ENCODE data around the gene MAGOHB.
"Not testable (repeated sequence)": the region's sequence is repeated elsewhere in the genome, so short reads cannot be mapped to it uniquely, and the experiment has no call there.

MAGOHB gene

DNA sequence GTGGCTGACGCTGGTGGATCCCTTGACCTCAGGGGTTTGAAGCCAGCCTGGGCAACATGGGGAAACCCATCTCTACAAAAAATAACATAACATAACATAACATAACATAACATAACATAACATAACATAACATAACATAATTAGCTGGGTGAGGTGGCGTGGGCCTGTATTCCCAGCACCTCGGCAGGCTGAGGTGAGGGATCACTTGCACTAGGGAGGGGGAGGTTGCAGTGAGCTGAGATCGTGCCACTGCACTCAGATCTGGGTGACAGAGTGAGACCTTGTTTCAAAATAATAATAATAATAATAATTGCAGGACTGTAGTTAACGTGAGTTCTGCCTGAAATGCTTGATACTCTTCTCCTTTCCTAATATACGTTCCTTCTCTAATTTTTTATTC lies 1.3 kb downstream of the MAGOHB start:
- DNase-seq (ENCODE audit: low read depth): no peak

GRCh38 chr12:10611258-10611657 lies 2.2 kb downstream of the MAGOHB start:
- DNase-seq (ENCODE audit: low read depth): not testable (repeated sequence)

- DNase-seq (ENCODE audit: low read depth): no peak
Observed at GRCh38 chr12:10610188-10610587, 3.2 kb downstream of the MAGOHB start.

DNA sequence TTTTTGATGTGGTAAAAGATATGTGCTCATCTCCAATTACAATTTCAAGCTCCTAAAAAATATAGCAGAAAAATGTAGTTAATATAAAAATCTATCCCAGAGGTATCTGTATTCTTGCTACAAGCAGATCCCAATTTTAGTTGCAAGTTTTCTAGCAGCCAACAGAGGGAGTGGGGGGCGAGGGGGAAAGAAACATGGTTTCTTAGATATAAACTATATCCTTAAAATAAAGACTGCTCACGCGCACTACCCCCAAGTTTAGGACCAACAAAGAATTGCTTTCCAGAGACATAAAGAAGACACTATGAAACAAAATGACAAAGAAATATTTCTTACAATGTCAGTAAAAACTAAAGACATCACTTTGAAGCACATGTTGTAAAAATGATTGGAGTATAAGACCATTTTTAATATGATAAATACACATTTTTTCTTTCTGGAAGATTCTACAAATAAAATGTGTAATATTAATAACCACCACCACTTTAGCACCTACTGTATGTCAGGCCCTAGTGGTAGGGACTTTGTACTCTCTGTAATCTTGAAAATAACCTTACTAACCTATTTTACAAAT lies 5.4 kb downstream of the MAGOHB start:
- no peak for DNase-seq (ENCODE audit: low read depth)

DNA sequence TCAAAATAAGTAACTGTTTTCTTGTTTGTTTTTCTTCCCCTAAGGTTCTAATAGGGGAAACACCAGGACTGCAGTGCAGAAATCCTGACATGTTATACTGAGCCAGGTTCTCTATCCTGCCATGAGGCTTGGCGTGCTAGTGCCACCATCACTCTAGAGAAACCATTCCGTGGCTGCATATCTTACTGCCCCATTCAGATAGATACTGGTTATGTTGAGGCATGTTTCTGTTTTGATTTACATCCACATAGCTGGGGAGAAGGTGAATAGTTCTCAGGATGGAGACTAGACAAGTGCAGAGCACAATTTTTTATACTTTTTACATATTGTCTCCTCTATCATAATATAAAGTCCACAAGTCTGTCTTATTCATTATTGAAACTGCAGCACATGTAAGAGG lies 11.5 kb downstream of the MAGOHB start:
- DNase-seq (ENCODE audit: low read depth): no peak

GRCh38 chr12:10600988-10601387 lies 12.4 kb downstream of the MAGOHB start:
- DNase-seq (ENCODE audit: low read depth): no peak

DNA sequence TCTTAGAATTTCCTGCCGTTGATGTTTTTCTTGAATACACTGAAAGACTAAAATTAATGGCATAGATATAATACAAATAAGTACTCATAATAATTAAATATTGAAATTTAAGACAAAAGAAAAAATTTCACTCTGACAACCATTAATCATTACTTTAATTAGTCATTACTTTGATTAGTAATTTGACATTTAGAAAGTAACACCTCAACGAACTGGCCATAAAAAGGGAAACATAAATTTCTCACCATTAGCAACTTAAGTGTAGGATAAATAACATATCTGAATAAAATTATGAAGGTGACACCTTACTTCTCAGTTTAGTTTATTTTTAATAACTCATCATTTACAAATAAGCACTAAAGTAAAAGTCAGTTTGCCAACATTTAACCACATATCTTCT lies 17.5 kb downstream of the MAGOHB start:
- no peak for DNase-seq (ENCODE audit: low read depth)

- DNase-seq (ENCODE audit: low read depth): no peak
Observed at GRCh38 chr12:10590966-10591365, 22.4 kb downstream of the MAGOHB start.

GRCh38 chr12:10584415-10584814 lies 29.0 kb downstream of the MAGOHB start:
- no peak for DNase-seq (ENCODE audit: low read depth)

GRCh38 chr12:10582704-10583103 lies 30.7 kb downstream of the MAGOHB start:
- DNase-seq (ENCODE audit: low read depth): no peak

GRCh38 chr12:10582133-10582532 lies 31.3 kb downstream of the MAGOHB start:
- DNase-seq (ENCODE audit: low read depth): not testable (repeated sequence)

- no peak for DNase-seq (ENCODE audit: low read depth)
Observed at GRCh38 chr12:10574307-10574706, 39.1 kb downstream of the MAGOHB start.

DNA sequence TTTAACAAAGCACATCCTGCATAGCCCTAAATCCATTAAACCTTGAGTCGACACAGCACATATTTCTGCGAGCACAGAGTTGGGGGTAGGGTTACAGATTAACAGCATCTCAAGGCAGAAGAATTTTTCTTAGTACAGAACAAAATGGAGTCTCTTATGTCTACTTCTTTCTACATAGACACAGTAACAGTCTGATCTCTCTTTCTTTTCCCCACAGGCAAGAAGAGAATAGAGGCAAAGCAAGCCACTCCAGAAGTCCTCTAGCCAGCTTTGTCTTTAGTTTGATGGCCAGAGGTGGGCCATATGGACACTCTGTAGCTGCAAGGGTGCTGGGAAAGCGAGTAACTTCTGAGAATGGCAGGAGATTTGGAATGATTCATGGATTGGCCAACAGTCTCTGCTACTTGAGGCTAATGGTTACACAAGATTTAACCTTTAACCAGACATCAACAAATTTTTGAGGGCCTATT lies 41.4 kb downstream of the MAGOHB start:
- DNase-seq (ENCODE audit: low read depth): not testable (repeated sequence)

- DNase-seq (ENCODE audit: low read depth): no peak
Observed at GRCh38 chr12:10571141-10571540, 42.3 kb downstream of the MAGOHB start.

DNA sequence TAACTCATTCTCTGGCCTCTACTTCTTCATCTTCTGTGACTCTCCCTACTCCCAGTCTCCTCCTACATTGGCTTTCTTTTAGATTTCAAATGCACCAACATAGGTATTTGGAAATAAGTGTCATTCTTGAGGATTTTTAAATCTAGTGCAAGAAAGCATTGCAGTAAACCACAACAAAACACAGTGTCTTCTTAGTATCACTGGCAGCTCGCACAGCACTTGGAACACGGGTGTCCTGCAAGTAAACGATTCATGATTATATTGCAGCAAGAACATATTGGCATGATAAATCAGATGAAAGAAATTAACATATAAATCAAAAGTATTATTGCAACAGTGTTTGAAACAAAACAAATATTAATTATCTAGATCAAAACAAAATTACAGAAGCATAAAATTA lies 45.6 kb downstream of the MAGOHB start:
- DNase-seq (ENCODE audit: low read depth): no peak

DNA sequence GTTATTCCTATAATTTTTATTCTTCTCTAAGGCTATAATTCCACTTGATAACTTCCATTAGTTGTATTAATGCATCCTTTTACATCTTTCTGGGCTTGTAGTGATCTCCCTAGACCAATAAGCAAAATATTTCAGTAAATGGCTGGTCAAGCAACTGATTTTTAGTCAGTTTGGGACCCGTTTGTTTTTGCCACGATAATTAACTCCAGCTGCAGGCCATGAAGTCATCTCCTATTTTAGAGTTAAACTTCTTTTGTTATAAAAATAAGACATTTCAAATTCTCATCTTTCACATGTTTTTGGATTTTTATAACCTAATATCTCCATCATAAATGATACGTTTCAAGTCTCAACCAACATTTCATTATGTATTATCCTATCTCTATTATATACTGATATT lies 49.4 kb downstream of the MAGOHB start:
- DNase-seq (ENCODE audit: low read depth): no peak

DNA sequence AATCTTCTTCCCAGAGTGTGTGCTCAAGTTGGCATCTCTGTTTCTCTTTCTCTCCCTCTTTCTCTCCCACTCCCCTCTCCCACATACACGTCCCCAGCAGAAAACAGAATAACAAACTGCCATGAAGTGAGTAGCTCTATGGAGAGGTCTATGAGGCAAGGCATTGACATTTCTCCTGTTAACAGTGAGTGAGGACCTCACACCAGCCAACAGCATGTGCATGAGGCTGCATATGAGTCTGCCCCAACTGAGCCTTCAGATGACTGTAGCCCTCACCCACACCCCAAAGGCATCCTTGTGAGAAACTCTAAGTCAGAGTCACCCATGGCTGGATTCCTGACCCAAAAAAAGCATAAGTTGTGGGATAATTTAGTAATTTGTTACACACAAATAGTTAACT lies 50.4 kb downstream of the MAGOHB start:
- no peak for DNase-seq (ENCODE audit: low read depth)

GRCh38 chr12:10562306-10562933 lies 51.0 kb downstream of the MAGOHB start:
- DNase-seq (ENCODE audit: low read depth): no peak

DNA sequence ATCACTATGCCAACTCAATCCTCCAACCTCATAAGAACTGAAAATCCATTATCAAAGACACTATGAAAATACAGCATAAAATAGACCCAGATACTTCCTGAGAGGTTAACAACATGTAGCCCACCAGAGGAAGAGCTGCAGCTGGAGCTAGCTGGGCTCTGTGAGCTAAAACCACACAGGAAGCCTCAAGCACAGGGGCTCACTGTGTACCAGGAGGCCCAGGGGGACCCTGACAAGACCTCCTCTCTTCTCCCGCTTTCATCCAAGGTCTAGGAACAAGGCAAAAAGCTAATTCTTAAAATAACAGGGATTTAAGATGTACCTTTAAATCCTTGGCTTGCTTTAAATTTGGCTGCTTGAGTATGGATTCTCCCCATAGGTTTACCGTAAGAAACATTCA lies 54.2 kb downstream of the MAGOHB start:
- no peak for DNase-seq (ENCODE audit: low read depth)

DNA sequence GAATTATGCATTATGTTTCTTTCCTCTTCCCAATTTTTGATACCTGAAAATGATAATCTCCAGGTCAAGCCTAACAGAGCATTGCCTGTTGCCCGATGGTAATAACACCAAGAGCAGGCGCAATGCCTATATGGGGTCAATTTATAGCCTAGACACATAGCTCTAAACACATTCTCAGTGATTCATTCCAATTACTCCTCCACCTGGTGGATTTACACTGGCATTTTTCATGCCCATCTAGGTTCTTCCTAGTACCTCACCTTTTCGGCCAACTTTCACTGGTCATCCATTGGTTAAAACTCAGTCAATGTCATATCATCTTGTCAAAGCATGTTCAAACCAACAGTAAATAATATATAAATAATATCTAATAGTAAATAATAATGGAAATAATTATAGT lies 54.6 kb downstream of the MAGOHB start:
- DNase-seq (ENCODE audit: low read depth): no peak

DNA sequence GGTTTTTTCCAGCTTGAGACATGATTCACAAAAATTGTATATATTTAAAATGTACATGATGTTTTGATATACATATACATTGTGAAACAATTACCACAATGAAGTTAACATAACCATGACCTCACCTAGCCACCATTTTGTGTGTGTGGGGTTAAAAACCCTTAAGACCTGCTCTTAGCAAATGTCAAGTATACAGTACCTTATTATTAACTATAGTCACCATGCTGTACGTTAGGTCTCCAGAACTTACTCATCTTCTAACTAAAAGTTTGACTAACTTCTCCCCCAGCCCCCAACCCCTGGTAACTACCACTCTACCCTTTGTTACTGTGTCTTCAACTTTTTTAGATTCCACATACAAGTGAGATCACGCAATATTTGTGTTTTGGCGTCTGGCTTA lies 55.1 kb downstream of the MAGOHB start:
- DNase-seq (ENCODE audit: low read depth): no peak

DNA sequence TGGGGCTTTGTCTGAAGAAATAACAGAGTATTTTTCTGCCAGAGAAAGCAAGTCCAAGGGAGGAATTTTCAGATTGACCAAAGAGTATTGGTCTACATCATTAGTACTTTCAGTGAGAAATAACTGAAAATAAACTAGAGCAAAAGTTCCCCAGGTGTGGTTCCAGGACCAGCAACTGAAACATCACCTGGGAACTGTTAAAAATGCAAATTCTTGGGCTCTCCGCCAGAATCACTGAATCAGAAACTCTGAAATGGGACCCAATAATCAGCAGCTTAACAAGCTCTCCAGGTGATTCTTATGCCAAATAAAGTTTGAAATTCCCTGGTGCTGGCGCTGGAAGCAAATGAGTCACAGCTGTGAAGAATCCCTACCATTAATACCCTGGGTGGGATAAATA lies 55.6 kb downstream of the MAGOHB start:
- no peak for DNase-seq (ENCODE audit: low read depth)

- DNase-seq (ENCODE audit: low read depth): no peak
Observed at GRCh38 chr12:10557329-10557728, 56.1 kb downstream of the MAGOHB start.
